Spleen (tissue), 11 donors: ENCODE measurements around the gene AEBP2. TPM values are rescaled to one million over a fixed set of nuclear protein-coding genes. Genes with fewer than 3 reads are reported as not detected.
"Not testable (repeated sequence)": the region's sequence is repeated elsewhere in the genome, so short reads cannot be mapped to it uniquely, and the experiment has no call there.

ENCODE experiments used
- DNase-seq: peaks from one replicate; pipeline ENCODE4 v3.0.0-alpha.2; 2020
- H3K27ac ChIP-seq, 8 donors: fragments of 200-600 bp; sonication (generic) in 7 of 8; 1 replicate in 4 of 8; 2 replicates in 4 of 8; pipeline versions ENCODE4 v1.5.0 to v1.8.0; 2016 to 2021; ENCODE audit warnings: inconsistent platforms in 4 of 8, mild to moderate bottlenecking in 4 of 8, moderate library complexity in 1 of 8
- H3K27me3 ChIP-seq, 7 donors: fragments of 200-600 bp; sonication (generic) in 6 of 7; replicated peaks in 1 of 7; 1 replicate in 4 of 7; 2 replicates in 3 of 7; pipeline versions ENCODE4 v1.5.0 to v1.8.0; 2016 to 2021; ENCODE audit warnings: inconsistent platforms in 3 of 7, mild to moderate bottlenecking in 1 of 7
- H3K36me3 ChIP-seq, 6 donors: fragments of 200-600 bp; sonication (generic) in 5 of 6; 1 replicate in 4 of 6; 2 replicates in 2 of 6; pipeline versions ENCODE4 v1.5.0 to v1.8.0; 2016 to 2021; ENCODE audit warnings: inconsistent platforms in 2 of 6
- H3K4me1 ChIP-seq, 6 donors: fragments of 200-600 bp; sonication (generic) in 5 of 6; 1 replicate in 3 of 6; 2 replicates in 3 of 6; pipeline versions ENCODE4 v1.5.0 to v1.8.0; 2016 to 2021; ENCODE audit warnings: inconsistent platforms in 3 of 6
- H3K4me3 ChIP-seq, 8 donors: fragments of 200-600 bp; sonication (generic) in 7 of 8; 1 replicate in 4 of 8; 2 replicates in 4 of 8; pipeline versions ENCODE4 v1.5.0 to v1.8.0; 2016 to 2021; ENCODE audit warnings: inconsistent platforms in 4 of 8, mild to moderate bottlenecking in 4 of 8, moderate library complexity in 2 of 8
- H3K9me3 ChIP-seq, 8 donors: fragments of 200-600 bp; sonication (generic) in 7 of 8; 1 replicate in 4 of 8; 2 replicates in 4 of 8; pipeline versions ENCODE4 v1.5.0 to v1.8.0; 2016 to 2021; ENCODE audit warnings: inconsistent platforms in 4 of 8
- CTCF ChIP-seq, 11 experiments: fragments of 200-600 bp in 7 of 11; fragments of 450-650 bp in 4 of 11; sonication (generic) in 4 of 11; IDR thresholded peaks in 8 of 11; conservative IDR thresholded peaks in 3 of 11; 1 replicate in 7 of 11; 2 replicates in 4 of 11; pipeline versions ENCODE4 v1.4.0 to v1.8.0; 2016 to 2021; ENCODE audit warnings: antibody characterized with exemption in 11 of 11, inconsistent platforms in 4 of 11, mild to moderate bottlenecking in 1 of 11
- POLR2A ChIP-seq, 3 donors: fragments of 450-650 bp; IDR thresholded peaks; one replicate each; pipeline ENCODE4 v1.5.1; 2017; ENCODE audit warnings: antibody characterized with exemption in 3 of 3, mild to moderate bottlenecking in 1 of 3
- POLR2AphosphoS5 ChIP-seq, 3 donors: sonication (generic); formaldehyde crosslinking; IDR thresholded peaks; one replicate each; pipeline ENCODE4 v1.5.1; 2017; ENCODE audit warnings: antibody characterized with exemption in 3 of 3
- WGBS, 5 donors: extraction: QIAGEN DNeasy Blood & Tissue Kit in 3 of 5; methylation state at CpG; one replicate each; pipeline versions ENCODE4 v1.1.5 to v1.1.7; 2013 to 2018; 5-methylcytosine and 5-hydroxymethylcytosine counted together
- intact Hi-C: fragments of 100-400 bp; cut with DNase I; formaldehyde crosslinking; loops from one replicate; pipeline ENCODE4 v1.15.0; 2023; ENCODE audit warnings: low total_unique reads
- polyA plus RNA-seq, 3 donors: library from polyadenylated mRNA; stranded (reverse); fragments of 200-250 nt; gene quantifications; one replicate each; pipeline ENCODE4 v1.2.1, GENCODE V29; 2013
- total RNA-seq, 7 donors: library from RNA; depleted of rRNA in 3 of 7; stranded (reverse); fragments of >200 nt in 3 of 7; fragmentation: NEBNext Ultra II Directional in 4 of 7; extraction: Animal tissue kit (Norgen Biotek cat#: 25700) in 4 of 7; gene quantifications; one replicate each; pipeline versions ENCODE4 v1.1.0 to v1.2.1, GENCODE V29; 2016 to 2021
- donor health status: healthy with polysubstance abuse.
- donor health status: DM: no; HTN: no; CAD: no; lungs with moderate emphysema.
- donor health status: DM: no; HTN: no; CAD: no.
- donor health status: Bipolar disorder and iron deficiency.
- donor health status: healthy.
- donor health status: DM: no; HTN: no; CAD: no.
- donor health status: DM: yes; HTN: yes; CAD: no.

Gene AEBP2
- total and polyA plus RNA-seq, 10 donors, result 11.4 to 53.4 (median 42.0) TPM

- H3K4me1 ChIP-seq, result no peaks in the 10 kb centered on the region
- DNase-seq, result no peak
- no peaks in the 10 kb centered on the region for H3K27me3 ChIP-seq
- intact Hi-C loops, result no loop called here
- no peaks in the 10 kb centered on the region for H3K9me3 ChIP-seq
- H3K36me3 ChIP-seq, result no peaks in the 10 kb centered on the region
- no peak overlapping the region for H3K4me3 ChIP-seq
- no peak overlapping the region for H3K27ac ChIP-seq
- 70 to 91% (median 74%) methylated on average over 7 of the region's 7 CpGs for WGBS, 5 donors
- no peak for TF ChIP-seq POLR2A (IDR thresholded peaks at IDR 0.05)
- no peak for TF ChIP-seq CTCF (IDR thresholded peaks at IDR 0.05 in 8 of 11, conservative IDR thresholded peaks at IDR 0.05 in 3 of 11)
- TF ChIP-seq POLR2AphosphoS5 (IDR thresholded peaks at IDR 0.05), result no peak
Observed at GRCh38 chr12:19410629-19411185, 28.6 kb upstream of the AEBP2 start.

- no peaks in the 10 kb centered on the region for H3K4me1 ChIP-seq
- no peak overlapping the region for H3K27ac ChIP-seq
Observed at GRCh38 chr12:19411234-19412204, 27.8 kb upstream of the AEBP2 start.

GRCh38 chr12:19412844-19413243 is 26.4 kb upstream of the AEBP2 start:
- H3K27me3 ChIP-seq, result no peaks in the 10 kb centered on the region
- no peak for TF ChIP-seq CTCF (IDR thresholded peaks at IDR 0.05 in 8 of 11, conservative IDR thresholded peaks at IDR 0.05 in 3 of 11)
- DNase-seq, result peak; percentile 55
- no peak overlapping the region for H3K27ac ChIP-seq
- no peaks in the 10 kb centered on the region for H3K9me3 ChIP-seq
- WGBS, 5 donors, result 89 to 97% (median 94%) methylated on average over 23 of the region's 23 CpGs
- H3K4me3 ChIP-seq, result no peak overlapping the region
- intact Hi-C loops, result no loop called here
- no peaks in the 10 kb centered on the region for H3K36me3 ChIP-seq
- H3K4me1 ChIP-seq, result no peaks in the 10 kb centered on the region

More at GRCh38 chr12:19411234-19412204, 27.8 kb upstream of the AEBP2 start:
- H3K27me3 ChIP-seq, result no peaks in the 10 kb centered on the region
- TF ChIP-seq POLR2AphosphoS5 (IDR thresholded peaks at IDR 0.05) (no peak), POLR2A (IDR thresholded peaks at IDR 0.05) (no peak)
- 87 to 93% (median 90%) methylated on average over 10 of the region's 10 CpGs for WGBS, 5 donors
- no peaks in the 10 kb centered on the region for H3K36me3 ChIP-seq
- H3K9me3 ChIP-seq, result no peaks in the 10 kb centered on the region
- DNase-seq, result peak; percentile 18
- no peak overlapping the region for H3K4me3 ChIP-seq
- intact Hi-C loops, result no loop called here

GRCh38 chr12:19413582-19413981 is 25.7 kb upstream of the AEBP2 start:
- H3K36me3 ChIP-seq, H3K4me1 ChIP-seq, intact Hi-C loops, H3K9me3 ChIP-seq, H3K4me3 ChIP-seq, H3K27me3 ChIP-seq, H3K27ac ChIP-seq: not testable (repeated sequence)
- WGBS, 5 donors, result 88 to 97% (median 92%) methylated on average over 5 of the region's 5 CpGs
- peak; percentile 6 for DNase-seq

GRCh38 chr12:19415563-19415962 is 23.7 kb upstream of the AEBP2 start:
- intact Hi-C loops, result no loop called here
- TF ChIP-seq POLR2A (IDR thresholded peaks at IDR 0.05), result no peak
- no peak for TF ChIP-seq CTCF (IDR thresholded peaks at IDR 0.05 in 8 of 11, conservative IDR thresholded peaks at IDR 0.05 in 3 of 11)
- DNase-seq, result peak; percentile 11
- Histone ChIP-seq H3K4me3 (no peak overlapping the region), H3K4me1 (no peaks in the 10 kb centered on the region), H3K27me3 (no peaks in the 10 kb centered on the region), H3K36me3 (no peaks in the 10 kb centered on the region), H3K9me3 (no peaks in the 10 kb centered on the region), H3K27ac (no peak overlapping the region)
